ENCODE measurements around the gene CHERP.
"Not testable (repeated sequence)": the region's sequence is repeated elsewhere in the genome, so short reads cannot be mapped to it uniquely, and the experiment has no call there.

The CHERP gene

GRCh38 chr19:16520986-16521624, 21.1 kb downstream of the CHERP start:
- H3K36me3 Mint-ChIP-seq = no peaks in the 10 kb centered on the region
- no peaks in the 10 kb centered on the region for H3K27me3 Mint-ChIP-seq
- no peaks in the 10 kb centered on the region for H3K9me3 Mint-ChIP-seq (ENCODE audit: low read depth)
- H3K4me3 Mint-ChIP-seq = no peak overlapping the region
- H3K4me1 Mint-ChIP-seq (ENCODE audit: low read depth) = no peaks in the 10 kb centered on the region
- no peak overlapping the region for H3K27ac Mint-ChIP-seq

GRCh38 chr19:16520074-16520973, 21.9 kb downstream of the CHERP start:
- Mint-ChIP-seq H3K27ac (no peak overlapping the region), H3K9me3 (ENCODE audit: low read depth) (no peaks in the 10 kb centered on the region), H3K4me3 (no peak overlapping the region), H3K27me3 (no peaks in the 10 kb centered on the region), H3K36me3 (no peaks in the 10 kb centered on the region), H3K4me1 (ENCODE audit: low read depth) (no peaks in the 10 kb centered on the region)

GRCh38 chr19:16519230-16519687, 23.0 kb downstream of the CHERP start:
- Mint-ChIP-seq H3K27ac (no peak overlapping the region), H3K27me3 (no peaks in the 10 kb centered on the region), H3K4me1 (ENCODE audit: low read depth) (no peaks in the 10 kb centered on the region), H3K36me3 (no peaks in the 10 kb centered on the region), H3K9me3 (ENCODE audit: low read depth) (no peaks in the 10 kb centered on the region), H3K4me3 (no peak overlapping the region)

- Mint-ChIP-seq H3K27ac (no peak overlapping the region), H3K9me3 (ENCODE audit: low read depth) (no peaks in the 10 kb centered on the region), H3K4me3 (no peak overlapping the region), H3K27me3 (no peaks in the 10 kb centered on the region), H3K4me1 (ENCODE audit: low read depth) (no peaks in the 10 kb centered on the region), H3K36me3 (no peaks in the 10 kb centered on the region)
Measured at GRCh38 chr19:16518483-16519229, 23.6 kb downstream of the CHERP start.

- Mint-ChIP-seq H3K9me3 (ENCODE audit: low read depth) (no peaks in the 10 kb centered on the region), H3K36me3 (no peaks in the 10 kb centered on the region), H3K4me1 (ENCODE audit: low read depth) (no peaks in the 10 kb centered on the region), H3K27ac (no peak overlapping the region), H3K4me3 (no peak overlapping the region), H3K27me3 (no peaks in the 10 kb centered on the region)
Measured at GRCh38 chr19:16518061-16518460, 24.2 kb downstream of the CHERP start.

GRCh38 chr19:16516923-16517610, 25.2 kb downstream of the CHERP start:
- Mint-ChIP-seq H3K9me3 (ENCODE audit: low read depth) (no peaks in the 10 kb centered on the region), H3K4me3 (no peak overlapping the region), H3K27me3 (no peaks in the 10 kb centered on the region), H3K36me3 (no peaks in the 10 kb centered on the region), H3K27ac (no peak overlapping the region), H3K4me1 (ENCODE audit: low read depth) (no peaks in the 10 kb centered on the region)

GRCh38 chr19:16516381-16516780, 25.9 kb downstream of the CHERP start:
- Mint-ChIP-seq H3K9me3 (ENCODE audit: low read depth) (no peaks in the 10 kb centered on the region), H3K27ac (no peak overlapping the region), H3K4me3 (no peak overlapping the region), H3K27me3 (no peaks in the 10 kb centered on the region), H3K4me1 (ENCODE audit: low read depth) (no peaks in the 10 kb centered on the region), H3K36me3 (no peaks in the 10 kb centered on the region)

GRCh38 chr19:16514383-16515019, 27.7 kb downstream of the CHERP start:
- Mint-ChIP-seq H3K4me1 (ENCODE audit: low read depth) (no peaks in the 10 kb centered on the region), H3K27ac (no peak overlapping the region), H3K27me3 (no peaks in the 10 kb centered on the region), H3K4me3 (no peak overlapping the region), H3K9me3 (ENCODE audit: low read depth) (no peaks in the 10 kb centered on the region), H3K36me3 (peaks cover 2% of the 10 kb centered on the region)

GRCh38 chr19:16512611-16513010, 29.6 kb downstream of the CHERP start:
- H3K4me3 Mint-ChIP-seq; H3K27ac Mint-ChIP-seq; H3K9me3 Mint-ChIP-seq (ENCODE audit: low read depth); H3K27me3 Mint-ChIP-seq; H3K4me1 Mint-ChIP-seq (ENCODE audit: low read depth); H3K36me3 Mint-ChIP-seq: not testable (repeated sequence)

GRCh38 chr19:16509141-16510061, 32.8 kb downstream of the CHERP start:
- H3K4me3 Mint-ChIP-seq = no peak overlapping the region
- H3K9me3 Mint-ChIP-seq (ENCODE audit: low read depth) = no peaks in the 10 kb centered on the region
- peaks cover 2% of the 10 kb centered on the region for H3K36me3 Mint-ChIP-seq
- no peaks in the 10 kb centered on the region for H3K4me1 Mint-ChIP-seq (ENCODE audit: low read depth)
- no peaks in the 10 kb centered on the region for H3K27me3 Mint-ChIP-seq
- H3K27ac Mint-ChIP-seq = no peak overlapping the region

GRCh38 chr19:16508546-16508945, 33.7 kb downstream of the CHERP start:
- H3K36me3 Mint-ChIP-seq = peaks cover 2% of the 10 kb centered on the region
- H3K27me3 Mint-ChIP-seq = no peaks in the 10 kb centered on the region
- no peaks in the 10 kb centered on the region for H3K4me1 Mint-ChIP-seq (ENCODE audit: low read depth)
- no peak overlapping the region for H3K4me3 Mint-ChIP-seq
- H3K27ac Mint-ChIP-seq = no peak overlapping the region
- no peaks in the 10 kb centered on the region for H3K9me3 Mint-ChIP-seq (ENCODE audit: low read depth)

- no peaks in the 10 kb centered on the region for H3K9me3 Mint-ChIP-seq (ENCODE audit: low read depth)
Measured at GRCh38 chr19:16506961-16507360, 35.3 kb downstream of the CHERP start.

GRCh38 chr19:16506161-16506560, 36.1 kb downstream of the CHERP start:
- not testable (repeated sequence) for H3K36me3 Mint-ChIP-seq; H3K27ac Mint-ChIP-seq; H3K27me3 Mint-ChIP-seq; H3K4me3 Mint-ChIP-seq; H3K4me1 Mint-ChIP-seq (ENCODE audit: low read depth); H3K9me3 Mint-ChIP-seq (ENCODE audit: low read depth)

More at GRCh38 chr19:16506961-16507360, 35.3 kb downstream of the CHERP start:
- no peaks in the 10 kb centered on the region for H3K27me3 Mint-ChIP-seq
- H3K4me3 Mint-ChIP-seq = no peak overlapping the region
- H3K27ac Mint-ChIP-seq = no peak overlapping the region
- H3K36me3 Mint-ChIP-seq = peaks cover 2% of the 10 kb centered on the region
- H3K4me1 Mint-ChIP-seq (ENCODE audit: low read depth) = no peaks in the 10 kb centered on the region
